Measurements from ENCODE around the gene CPVL.

The CPVL gene

DNA sequence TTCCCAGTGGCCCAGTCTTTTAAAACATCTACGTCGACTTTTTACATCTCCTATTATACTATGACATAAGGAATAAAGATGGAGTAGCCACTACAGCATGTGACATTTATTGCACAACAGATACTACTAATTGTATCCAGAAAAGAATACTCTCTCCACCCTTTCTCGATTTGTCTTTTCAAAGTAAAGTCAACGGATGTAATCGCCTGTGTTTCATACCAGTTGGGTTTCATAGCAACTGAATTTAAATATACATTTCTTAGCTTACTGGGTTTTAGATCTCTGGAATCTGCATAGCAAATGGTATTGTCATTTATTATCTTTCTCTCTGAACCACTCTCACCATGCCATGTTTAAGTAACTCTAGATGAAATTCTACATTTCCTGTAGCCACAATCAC, 101.8 kb downstream of the CPVL start:
- DNase-seq (ENCODE audit: low read depth, low spot score) = no peak

DNA sequence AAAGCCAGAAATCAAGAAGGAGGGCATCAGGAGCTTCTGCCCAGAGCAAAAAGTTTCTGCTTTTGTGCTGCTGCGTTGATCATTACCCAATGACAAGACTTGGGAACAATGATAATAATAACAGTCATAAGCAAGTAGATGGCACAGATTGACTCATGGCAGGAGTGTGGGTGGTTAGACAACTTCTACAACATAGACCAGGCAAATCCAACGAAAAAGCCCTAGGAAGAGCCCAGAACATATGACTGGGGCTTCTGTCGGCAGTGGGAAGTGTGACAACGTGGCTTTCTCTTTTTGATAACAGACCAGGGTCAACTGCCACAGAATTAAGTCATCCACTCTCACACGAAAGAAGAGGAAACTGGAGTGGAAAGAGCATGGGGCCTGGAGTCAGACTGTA, 102.8 kb downstream of the CPVL start:
- no peak for DNase-seq (ENCODE audit: low read depth, low spot score)

DNA sequence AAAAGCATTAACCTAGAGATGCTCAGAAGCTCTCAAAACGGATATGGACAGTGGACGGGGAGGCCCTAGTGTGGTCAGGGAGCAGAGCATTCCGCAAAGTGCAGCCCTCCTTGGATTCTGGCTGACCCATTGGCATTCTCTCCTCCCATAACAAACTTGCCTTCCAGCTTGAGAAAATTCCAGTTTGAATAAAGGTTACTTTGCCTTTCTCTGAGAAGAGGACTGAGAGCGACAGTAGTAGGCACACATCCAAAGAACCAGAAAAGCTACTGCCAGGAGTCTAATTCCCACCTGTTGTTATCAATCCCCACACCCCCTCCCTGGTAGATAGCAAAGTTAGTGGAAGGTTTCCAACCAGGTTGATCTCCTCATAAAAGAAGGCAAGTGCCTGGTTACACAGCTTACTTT, 103.5 kb downstream of the CPVL start:
- no peak for DNase-seq (ENCODE audit: low read depth, low spot score)

DNA sequence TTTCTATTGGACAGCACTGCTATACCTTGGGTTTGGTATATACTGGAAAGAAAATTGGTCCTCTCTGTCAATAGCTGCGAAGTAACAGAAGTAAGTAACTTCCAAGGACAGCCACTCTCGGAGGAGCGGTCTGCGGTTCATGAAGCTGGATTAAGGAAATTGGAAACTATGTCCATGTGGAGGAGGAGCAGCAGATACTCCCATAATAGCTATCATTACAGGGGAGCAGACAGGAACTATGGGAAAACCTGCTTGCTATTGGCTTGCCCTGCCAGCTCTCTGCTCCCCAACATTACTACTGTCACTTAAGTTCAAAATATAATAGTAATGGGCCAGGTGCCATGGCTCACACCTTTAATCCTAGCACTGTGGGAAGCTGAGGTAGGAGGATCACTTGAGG, 104.3 kb downstream of the CPVL start:
- no peak for DNase-seq (ENCODE audit: low read depth, low spot score)

DNA sequence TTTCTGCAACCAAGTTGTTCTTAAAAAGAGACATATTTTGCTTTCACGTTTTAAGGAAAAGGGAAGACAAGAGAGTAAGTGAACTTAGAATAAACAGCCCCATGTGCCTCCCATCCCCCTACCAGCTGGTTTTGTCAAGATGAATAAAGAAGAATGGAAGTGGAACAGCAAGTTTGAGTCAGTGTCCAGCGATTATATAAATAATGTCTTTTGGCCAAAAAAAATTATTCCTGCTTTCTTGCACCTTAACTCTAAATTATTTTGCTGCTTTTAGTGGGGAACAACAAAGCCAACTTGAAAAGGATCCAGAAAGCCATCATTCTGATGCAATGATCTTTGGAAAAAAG, 105.8 kb downstream of the CPVL start:
- no peak for DNase-seq (ENCODE audit: low read depth, low spot score)

DNA sequence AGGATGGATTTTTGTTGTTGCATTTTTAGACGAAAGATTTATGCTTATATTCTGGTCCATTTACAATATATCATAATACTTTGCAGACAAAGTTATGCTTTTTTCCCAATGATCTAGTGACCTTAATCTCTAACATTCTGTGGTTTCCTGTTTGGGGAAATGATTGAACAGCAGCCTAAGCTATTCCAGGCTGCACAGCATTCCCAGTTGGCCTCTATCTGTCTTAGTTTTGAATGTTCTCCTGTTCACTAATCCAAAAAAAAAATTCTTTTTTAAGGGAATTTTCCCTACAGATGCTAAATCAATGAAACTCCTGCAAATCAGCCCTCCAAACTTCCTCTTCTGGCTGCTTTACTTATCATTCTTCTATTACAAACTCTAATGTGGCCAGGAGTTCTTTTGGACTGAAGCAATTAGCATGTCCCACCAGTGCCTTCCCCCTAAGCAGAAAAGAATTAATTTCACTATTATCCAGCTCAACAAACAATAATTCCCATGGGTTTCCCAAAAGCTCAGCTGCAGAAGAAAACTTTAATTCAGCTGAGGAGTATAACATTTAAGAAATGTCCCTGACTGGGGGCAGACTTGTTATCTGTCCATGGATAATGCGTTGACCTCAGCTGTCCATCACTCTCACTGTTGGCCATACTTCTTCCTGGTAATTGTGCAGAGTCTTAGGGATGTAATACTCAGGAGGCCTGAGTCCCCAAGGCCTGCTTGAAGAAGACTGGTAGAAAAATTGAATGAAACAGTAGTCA, 106.3 kb downstream of the CPVL start:
- DNase-seq (ENCODE audit: low read depth, low spot score) = no peak

DNA sequence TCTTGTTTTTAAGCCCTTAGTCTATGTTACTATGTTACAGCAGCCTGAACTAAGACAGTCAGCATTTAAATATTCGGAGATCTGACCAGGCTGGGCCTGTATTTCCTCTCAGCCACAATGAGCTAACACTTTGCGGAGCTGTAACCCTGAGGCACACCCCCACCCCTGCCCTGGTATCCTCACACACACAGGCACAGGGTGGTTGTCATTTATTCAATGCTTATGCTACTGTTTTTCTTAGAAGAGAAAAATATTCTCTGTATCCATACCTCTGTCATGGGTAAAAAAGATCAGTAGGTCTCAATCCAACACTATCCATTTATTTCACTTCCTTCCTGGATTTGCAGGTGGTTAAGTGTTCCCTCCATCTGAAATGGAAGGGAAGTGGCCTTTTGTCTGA, 107.9 kb downstream of the CPVL start:
- DNase-seq (ENCODE audit: low read depth, low spot score) = no peak

DNA sequence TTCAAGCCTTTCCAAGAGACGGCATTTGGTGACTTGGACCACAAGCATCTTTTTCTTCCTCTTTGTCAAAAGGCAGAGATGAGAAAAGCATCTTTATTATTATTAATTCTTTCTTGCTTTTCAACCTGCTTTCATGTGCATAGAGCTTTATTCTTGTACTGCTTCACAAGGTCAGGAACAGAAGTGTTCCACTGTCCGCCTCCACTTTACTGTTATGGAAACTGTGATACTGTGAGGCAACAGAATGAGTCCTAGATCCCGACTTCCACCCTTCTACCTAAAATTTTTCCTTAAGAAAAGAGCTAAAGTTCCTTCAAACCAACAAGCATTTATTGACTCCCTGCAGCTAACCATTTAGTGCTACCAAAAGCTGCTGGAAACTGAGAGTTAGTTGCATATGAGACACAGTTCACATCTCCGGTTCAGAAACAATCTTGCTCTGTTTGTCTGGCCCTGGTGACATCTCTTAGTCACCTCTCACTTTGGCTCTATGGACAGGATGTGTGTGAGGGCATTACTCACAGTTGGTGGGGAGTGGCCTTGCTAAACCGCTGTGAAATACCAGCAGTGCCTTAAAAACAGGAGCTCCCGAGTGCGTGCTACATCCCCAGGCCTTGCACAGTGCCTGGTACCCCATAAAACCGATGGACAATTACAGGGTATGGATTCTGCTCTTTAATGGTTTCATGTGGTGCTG, 111.1 kb downstream of the CPVL start:
- no peak for DNase-seq (ENCODE audit: low read depth, low spot score)

DNA sequence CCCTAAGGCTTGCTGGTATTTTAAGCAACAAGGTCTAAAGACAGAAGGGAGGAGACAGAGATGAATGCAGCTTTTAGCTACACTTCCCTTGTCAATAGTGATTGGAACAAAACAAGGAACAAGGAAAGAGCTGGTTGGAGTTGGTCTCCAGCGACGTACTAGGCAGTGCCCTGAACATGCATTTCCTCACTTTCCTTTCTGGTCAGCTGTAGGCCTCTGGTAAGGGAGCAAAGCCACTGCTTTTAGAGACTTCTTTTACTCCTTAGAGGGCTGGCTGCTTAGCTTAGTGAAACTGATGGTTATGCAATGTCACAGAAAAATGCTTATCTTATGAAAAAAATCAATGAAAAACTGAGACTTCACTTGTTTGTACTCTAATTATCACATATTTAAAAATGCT, 112.8 kb downstream of the CPVL start:
- DNase-seq (ENCODE audit: low read depth, low spot score) = no peak

DNA sequence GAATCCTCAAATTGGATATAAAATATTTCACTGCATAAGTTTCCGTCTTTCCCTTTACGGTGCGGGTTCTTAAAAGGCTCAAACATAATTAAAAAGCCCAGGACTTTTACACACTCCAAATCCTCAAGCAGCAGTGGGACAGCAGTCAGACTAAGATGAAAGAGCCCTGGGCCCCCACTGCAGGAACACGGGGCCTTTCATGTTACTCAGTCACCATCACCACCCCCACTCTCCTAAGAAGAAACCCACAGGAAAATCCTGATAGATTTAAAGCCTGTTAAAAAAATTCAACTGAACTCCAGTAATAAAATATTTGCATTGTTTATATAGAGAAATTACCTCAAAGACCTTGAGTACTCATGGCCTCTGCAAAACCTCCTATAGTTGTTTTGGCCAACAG, 114.2 kb downstream of the CPVL start:
- DNase-seq (ENCODE audit: low read depth, low spot score) = no peak

DNA sequence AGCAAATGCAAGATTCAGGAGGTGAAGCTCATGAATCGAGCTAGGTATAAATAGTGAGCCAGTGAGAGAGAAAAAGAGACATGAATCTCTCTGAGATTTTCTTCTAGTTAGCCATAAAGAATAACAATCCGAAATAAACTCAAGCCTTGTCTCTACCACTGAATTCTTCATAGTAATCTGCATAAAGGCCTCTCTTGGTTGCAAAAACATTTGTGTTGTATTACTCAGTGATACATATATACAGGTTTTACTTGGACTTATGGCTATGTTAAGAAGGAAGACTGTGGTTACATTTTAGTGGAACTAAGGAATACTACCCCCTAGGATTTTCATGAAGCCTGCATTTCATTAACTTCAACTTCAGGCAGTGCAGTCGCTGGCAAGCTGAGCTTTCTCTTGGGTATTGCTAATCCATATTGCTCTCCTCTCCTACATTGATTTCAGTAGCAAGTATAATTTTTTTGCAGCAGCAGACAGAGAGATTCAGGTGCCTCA, 115.5 kb downstream of the CPVL start:
- no peak for DNase-seq (ENCODE audit: low read depth, low spot score)

DNA sequence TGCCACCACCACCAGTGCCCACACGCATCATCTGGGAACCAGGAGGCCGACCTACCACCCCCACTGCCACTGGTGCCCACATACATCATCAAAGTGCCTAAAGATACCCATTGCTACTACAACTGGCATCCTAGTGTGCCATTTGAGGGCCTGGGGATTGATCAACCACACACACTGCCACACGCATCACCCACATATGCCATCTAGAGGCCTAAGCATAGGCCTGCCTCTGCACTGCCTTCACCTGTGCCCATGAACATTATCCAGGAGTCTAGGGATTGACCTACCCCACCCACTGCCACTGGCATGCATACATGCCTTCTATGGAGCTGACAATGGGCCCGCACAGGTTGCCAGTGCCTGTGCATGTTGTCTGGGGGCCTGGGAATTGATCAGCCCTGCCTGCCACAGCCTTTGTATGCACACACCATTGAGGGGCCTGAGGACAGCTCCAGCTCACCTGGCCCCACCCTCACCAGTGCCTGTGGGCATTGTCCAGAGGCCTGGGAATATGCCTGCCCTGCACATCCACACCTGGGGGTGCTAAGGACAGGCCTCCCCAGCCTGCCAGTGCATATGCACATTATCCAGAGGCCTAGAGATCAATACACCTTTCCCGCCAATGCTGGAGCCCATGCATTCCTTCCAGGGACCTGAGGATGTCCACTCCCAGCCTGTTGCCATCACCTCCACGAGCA, 123.9 kb downstream of the CPVL start:
- DNase-seq (ENCODE audit: low read depth, low spot score) = no peak

DNA sequence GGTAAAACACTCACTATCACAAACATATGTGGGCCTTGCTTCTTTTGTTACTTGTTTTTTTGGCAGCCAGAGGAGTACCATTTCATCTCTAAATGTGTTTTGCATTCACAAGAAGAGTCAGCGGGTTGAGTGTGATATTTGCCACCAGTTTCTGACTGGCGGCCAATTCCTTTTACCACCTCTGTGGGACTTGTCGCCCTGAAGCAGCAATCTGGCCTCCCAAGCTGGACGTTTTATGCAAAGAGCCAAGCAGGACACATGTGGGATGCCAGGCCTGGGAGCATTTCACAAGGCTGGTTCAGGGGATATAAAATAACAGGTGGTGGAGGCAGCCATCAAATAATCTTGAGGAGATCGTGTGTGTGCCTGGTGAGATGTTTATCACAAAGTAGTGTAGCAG, 126.4 kb downstream of the CPVL start:
- DNase-seq (ENCODE audit: low read depth, low spot score) = no peak

DNA sequence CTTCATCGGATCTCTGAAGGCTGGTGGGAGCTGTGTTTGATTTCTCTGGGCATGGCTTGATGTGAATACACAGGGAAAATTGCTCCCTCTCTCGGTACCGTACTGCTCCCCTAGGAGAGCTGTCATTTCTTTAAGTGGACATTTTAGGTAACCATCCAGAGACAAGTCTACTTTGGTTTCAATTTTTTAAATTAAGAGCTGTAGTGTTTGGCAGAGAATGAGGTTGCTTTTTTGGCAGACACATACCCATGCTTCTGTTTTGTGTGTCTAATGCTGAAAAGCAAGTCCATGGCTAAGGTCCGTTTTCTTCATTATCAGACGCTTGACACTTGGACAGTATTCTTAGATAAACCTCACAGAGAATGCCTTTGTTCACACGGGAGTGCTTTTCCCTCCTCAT, 127.0 kb downstream of the CPVL start:
- DNase-seq (ENCODE audit: low read depth, low spot score) = no peak

DNA sequence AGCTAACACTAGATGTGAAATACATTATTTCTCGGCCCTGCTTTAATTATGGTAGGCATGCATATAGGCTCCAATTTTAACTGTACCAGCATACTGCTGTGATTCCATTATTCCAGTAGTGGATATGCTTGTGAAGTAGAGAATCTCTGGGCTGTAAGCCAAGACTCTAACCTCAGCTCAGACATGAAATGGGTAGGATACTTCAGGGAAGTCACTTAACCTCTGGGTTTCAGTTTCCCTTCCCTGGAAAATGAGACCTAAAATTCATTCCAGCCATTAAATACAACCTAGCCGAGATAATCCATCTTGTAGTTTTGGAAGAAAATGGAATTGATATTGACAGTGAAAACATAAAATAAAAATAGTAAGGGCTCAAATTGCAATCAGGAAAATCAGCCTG, 128.6 kb downstream of the CPVL start:
- no peak for DNase-seq (ENCODE audit: low read depth, low spot score)

DNA sequence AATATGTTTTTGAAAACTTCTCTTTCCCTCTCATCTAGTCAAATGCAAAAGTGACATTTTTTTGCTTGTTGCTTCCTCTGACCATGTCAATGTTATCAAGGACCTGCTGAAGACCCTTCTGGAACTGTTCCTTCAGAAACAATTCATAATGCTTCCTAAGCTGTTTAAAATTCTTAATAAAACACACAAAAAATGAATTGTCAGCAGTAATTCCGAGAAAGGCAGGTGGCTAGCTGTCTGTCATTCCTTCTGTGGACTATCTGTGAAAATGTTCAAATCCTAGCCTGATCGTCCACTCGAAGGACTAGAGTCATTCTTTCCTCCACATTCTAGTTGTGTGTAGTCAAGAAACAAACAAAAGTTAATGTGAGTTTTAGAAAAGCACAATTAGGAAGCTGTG, 131.6 kb downstream of the CPVL start:
- DNase-seq (ENCODE audit: low read depth, low spot score) = no peak

DNA sequence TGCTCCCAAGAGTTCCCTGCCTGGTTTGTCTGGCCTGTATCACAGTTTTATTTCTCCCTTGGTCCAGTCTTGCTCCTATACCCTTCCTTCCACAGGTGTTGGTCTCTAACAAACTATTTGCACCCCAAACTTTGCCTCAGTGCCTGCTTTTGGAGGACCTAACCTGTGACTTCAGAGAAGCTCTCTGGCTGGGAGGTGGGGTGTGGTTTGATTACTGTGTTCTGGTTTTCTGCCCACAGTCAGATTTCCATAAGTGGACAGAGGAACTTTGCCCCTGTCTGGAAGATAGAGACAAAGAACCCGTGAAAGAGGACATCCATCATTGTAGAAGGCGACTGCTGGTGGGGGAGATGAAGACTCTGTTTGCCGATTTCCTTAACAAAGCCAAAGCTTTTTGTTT, 132.4 kb downstream of the CPVL start:
- no peak for DNase-seq (ENCODE audit: low read depth, low spot score)

DNA sequence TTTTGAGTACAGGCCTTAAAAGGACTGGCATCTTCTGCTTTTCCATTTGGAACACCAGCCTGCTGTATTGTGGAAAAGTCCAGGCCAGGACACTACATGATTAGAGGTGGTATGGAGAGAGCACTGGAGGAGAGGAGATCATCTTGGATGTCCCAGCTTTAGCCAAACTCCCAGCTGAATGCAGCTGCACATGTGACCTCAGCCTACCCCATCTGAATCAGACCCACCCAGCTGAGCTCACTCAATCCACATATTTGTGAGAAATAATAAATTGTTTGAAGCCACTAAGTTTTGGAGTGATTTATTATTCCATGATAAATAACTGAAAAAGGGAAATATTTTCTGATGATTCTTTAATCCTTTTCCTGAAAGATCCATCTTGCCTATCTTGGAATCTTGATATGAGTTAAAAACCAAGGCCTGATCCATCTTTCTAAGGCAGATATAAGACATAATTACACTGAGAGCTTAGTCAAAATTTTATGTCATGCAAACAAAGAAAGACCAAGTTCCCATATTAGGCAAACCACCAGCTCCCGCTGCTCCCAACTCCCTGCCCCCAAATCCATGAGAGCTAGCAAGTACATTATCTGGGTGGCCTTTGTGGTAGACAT, 133.1 kb downstream of the CPVL start:
- DNase-seq (ENCODE audit: low read depth, low spot score) = no peak

DNA sequence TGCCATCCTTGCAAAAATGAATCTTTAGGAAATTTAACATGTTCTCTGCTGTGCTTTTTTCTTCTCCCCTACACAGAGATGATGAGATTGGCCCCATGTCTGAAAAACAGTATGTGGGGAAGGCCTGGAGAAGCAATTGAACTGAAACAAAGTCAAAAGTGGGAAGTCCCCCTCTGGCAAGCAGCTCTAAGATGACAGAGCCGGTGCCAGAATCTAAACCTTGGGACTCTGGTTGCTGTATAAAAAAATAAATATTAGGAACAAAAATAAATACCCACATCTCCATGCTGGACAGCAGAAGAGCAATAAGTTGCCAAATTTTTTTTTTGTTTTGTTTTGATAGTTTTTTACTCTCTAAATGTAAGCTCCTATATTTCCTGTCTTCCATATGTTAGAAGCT, 136.4 kb downstream of the CPVL start:
- DNase-seq (ENCODE audit: low read depth, low spot score) = no peak

DNA sequence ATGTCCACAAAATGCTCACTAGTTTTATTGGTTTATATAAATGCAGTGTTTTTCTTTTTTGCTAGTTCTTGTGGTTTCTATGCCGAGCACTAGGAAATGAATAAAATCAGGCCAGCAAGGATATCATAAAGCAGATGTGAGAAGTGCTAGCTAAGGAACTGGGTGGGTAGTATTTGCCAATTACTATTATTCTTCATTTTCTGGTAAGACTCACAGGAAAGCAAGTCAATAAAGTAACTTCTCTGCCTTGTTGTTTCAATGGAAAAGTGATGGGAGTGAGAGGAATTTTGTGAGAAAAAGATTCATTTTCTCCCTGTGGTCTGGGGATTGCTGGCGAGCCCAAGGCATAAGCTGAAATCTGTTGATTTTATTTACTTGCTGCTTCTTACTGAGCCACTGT, 137.7 kb downstream of the CPVL start:
- DNase-seq (ENCODE audit: low read depth, low spot score) = no peak

DNA sequence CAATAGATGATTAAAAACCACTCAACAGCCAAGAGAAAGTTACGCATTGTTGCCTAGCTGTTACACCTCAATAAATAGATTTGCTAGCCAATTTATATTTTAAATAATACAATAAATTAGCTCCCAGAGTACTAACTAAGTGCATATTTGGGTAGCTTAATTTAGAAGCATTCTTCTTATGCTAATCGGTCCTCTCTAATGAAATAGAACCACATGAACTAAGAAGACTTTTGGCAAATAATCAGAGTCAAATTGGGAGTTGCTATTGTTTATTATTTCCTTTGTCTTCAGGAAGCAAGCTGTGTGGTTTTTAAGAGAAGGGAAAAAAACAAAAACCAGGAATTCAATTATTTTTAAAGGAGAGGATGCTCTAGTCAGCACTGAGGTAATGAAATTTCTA, 139.2 kb downstream of the CPVL start:
- DNase-seq (ENCODE audit: low read depth, low spot score) = no peak

DNA sequence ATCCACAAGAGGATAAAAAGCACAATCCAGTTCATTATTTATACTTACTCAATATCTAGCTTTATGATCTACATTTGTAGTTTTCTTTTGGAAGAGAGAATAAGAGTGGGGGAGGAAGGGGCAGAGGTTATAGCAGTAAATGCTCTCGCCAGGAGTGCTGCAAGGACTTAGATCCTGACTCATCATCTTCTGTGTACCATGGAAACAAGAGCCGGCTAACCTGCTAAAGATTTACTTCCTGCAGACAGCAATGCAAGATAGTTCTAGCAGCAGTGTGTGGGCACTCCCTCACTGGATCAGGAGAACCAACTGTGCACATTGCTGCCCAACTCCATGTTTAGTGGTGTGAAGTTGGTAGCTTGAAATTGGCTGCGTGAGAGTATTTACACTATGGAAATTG, 140.5 kb downstream of the CPVL start:
- DNase-seq (ENCODE audit: low read depth, low spot score) = no peak

DNA sequence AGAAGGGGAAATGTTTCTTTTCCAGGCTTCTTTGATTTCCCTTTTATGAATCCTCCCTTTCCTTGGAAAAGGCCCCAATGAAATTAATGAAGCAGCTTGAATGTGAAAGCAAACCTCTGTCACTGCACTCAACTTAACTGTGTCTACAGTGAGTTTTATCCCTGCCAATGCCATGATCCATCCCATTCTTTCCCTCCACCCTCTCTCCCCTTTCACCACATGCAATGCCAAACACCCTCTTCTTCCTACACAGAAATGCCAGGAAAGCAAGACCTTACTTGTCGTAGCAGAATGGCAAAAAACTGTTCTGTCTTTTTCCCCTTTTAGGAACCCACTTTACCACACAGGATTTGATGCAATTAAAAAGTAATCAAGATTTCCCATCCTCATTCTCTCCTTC, 140.9 kb downstream of the CPVL start:
- no peak for DNase-seq (ENCODE audit: low read depth, low spot score)

Measured in smooth muscle cell of the brain vasculature (primary cell).